ENCODE measurements around the gene FAM114A2.

The FAM114A2 gene

DNA sequence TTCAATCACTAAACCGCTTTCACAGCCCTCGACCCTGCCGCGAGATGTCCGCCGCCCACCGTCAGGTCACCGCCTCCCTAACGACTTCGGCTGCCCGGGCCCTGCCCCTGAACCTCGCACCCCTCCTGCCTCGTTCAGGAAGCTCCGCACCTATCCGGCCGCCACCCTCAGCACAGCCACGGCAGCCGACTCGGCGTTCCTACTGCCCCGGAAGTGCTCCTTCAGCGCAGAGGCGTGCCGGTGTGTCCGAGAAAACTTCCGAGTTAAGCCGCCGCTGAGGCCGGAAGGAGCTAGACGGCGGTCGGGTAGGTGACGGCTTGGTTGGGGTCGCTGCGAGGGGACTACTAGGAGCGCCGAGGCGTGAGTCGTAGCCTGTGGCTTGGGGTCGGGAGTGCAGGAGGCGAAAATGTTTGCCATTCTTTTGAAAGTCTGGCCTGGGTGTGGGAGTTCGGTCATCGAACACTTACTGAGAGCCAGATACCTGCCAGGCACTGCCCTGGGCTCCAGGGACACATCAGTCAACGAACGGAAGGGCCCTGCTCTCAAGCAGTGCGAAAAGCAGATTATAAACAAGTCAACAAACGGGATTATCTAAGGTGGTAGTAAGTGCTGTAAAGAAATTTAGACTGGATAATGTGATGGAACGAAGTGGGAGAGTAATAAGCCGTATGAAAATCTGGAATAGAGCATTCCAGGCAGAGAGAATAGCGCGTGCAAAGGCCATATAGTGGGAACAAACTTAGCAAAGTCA is at the start of gene FAM114A2, which contains the start of gene MFAP3:
Gene FAM114A2, minus strand, starts transcription at position 204 of the 751 bp plus-strand sequence. CDS start 3,957 bp downstream, outside the sequence.
Gene MFAP3, plus strand, starts transcription at position 261 of the 751 bp plus-strand sequence. CDS start 10,756 bp downstream, outside the sequence.
- Histone ChIP-seq H3K27ac (no peak within 1 kb of the TSS), H3K9ac (ENCODE audit: insufficient read length) (peak within 1 kb of the TSS; percentile 85), H3K9me3 (ENCODE audit: low read depth, low read length) (no peaks in the 10 kb centered on the region), H3K4me3 (peak within 1 kb of the TSS; percentile 96), H3K36me3 (ENCODE audit: insufficient read depth, low read length) (no peaks in the 10 kb centered on the region)
- DNase-seq (ENCODE audit: low read depth, low spot score): peak; percentile 22
- TF ChIP-seq EZH2 (IDR thresholded peaks at IDR 0.05) (no peak), FOXP2 (optimal IDR thresholded peaks at IDR 0.05; ENCODE audit: control extremely low read depth, extremely low read length, insufficient read depth) (no peak), POLR2AphosphoS5 (IDR thresholded peaks at IDR 0.05; ENCODE audit: borderline replicate concordance, low read depth, low read length) (peak; percentile 98)

DNA sequence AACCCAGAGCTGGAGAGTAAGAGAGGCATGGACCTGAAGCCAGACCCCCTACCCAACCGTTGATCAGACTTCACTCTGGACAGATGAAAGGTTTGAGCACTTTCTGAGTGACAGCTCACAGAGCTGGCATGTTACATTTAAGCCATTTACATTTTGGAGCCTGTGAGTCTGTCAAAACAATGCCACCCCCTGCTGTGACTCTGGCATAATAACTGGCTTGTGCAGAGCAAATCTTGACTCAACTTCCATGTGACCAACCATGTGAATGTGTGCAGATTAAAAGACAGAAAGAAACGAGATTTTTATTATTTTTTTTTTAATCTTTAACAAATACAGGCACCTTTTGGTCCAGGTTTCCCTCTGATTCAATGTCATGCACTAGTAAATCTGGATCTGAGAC is 48.5 kb upstream of the FAM114A2 start:
- Histone ChIP-seq H3K4me3 (no peak overlapping the region), H3K9ac (ENCODE audit: insufficient read length) (no peak overlapping the region), H3K27ac (no peak overlapping the region), H3K9me3 (ENCODE audit: low read depth, low read length) (no peaks in the 10 kb centered on the region), H3K36me3 (ENCODE audit: insufficient read depth, low read length) (no peaks in the 10 kb centered on the region)
- TF ChIP-seq FOXP2 (optimal IDR thresholded peaks at IDR 0.05; ENCODE audit: control extremely low read depth, extremely low read length, insufficient read depth): no peak
- TF ChIP-seq POLR2AphosphoS5 (IDR thresholded peaks at IDR 0.05; ENCODE audit: borderline replicate concordance, low read depth, low read length): no peak
- TF ChIP-seq EZH2 (IDR thresholded peaks at IDR 0.05): no peak
- no peak for DNase-seq (ENCODE audit: low read depth, low spot score)

DNA sequence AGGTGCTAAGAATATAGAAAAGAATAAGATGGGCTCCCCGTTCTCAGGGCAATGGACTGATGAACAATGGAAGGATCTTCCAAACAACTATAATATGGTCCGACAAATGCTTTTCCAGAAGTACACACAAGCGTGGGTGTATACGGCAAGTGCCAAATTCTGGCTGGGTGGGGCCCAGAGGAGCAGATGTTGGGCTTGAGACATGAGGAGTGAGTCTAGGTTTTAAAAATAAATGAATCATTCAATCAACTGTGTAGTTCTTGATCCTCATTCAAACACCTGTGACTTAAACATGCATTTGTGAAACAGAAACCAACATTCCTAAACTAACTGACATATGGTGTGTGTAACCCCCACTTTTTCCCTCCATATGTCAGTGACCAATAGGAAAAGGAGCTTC is 47.9 kb upstream of the FAM114A2 start:
- Histone ChIP-seq H3K36me3 (ENCODE audit: insufficient read depth, low read length) (no peaks in the 10 kb centered on the region), H3K27ac (no peak overlapping the region), H3K9ac (ENCODE audit: insufficient read length) (no peak overlapping the region), H3K4me3 (no peak overlapping the region), H3K9me3 (ENCODE audit: low read depth, low read length) (no peaks in the 10 kb centered on the region)
- no peak for TF ChIP-seq FOXP2 (optimal IDR thresholded peaks at IDR 0.05; ENCODE audit: control extremely low read depth, extremely low read length, insufficient read depth)
- TF ChIP-seq EZH2 (IDR thresholded peaks at IDR 0.05): no peak
- TF ChIP-seq POLR2AphosphoS5 (IDR thresholded peaks at IDR 0.05; ENCODE audit: borderline replicate concordance, low read depth, low read length): no peak
- DNase-seq (ENCODE audit: low read depth, low spot score): no peak

DNA sequence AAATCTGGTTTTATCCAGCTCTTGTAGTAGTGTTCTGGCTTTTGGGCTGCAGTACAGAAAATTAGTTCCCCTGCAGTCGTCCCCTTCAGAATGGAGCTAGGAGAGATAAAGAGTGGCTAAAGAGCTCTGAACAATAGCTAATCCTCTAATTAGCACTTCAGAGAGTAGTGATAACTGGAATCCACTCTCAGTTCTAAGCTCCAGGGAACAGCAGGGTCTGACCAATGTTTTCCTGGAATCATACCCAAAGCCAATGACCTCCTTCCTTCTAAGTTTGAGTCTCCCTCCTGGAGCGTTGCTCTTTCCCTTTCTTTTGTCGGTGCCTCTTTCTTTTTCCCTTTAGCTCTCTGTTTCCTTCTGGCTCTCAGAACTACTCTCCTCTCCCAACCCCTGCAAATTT is 47.4 kb upstream of the FAM114A2 start:
- Histone ChIP-seq H3K4me3 (no peak overlapping the region), H3K27ac (no peak overlapping the region), H3K9me3 (ENCODE audit: low read depth, low read length) (no peaks in the 10 kb centered on the region), H3K9ac (ENCODE audit: insufficient read length) (no peak overlapping the region), H3K36me3 (ENCODE audit: insufficient read depth, low read length) (no peaks in the 10 kb centered on the region)
- TF ChIP-seq POLR2AphosphoS5 (IDR thresholded peaks at IDR 0.05; ENCODE audit: borderline replicate concordance, low read depth, low read length): no peak
- no peak for TF ChIP-seq EZH2 (IDR thresholded peaks at IDR 0.05)
- no peak for TF ChIP-seq FOXP2 (optimal IDR thresholded peaks at IDR 0.05; ENCODE audit: control extremely low read depth, extremely low read length, insufficient read depth)
- DNase-seq (ENCODE audit: low read depth, low spot score): no peak

DNA sequence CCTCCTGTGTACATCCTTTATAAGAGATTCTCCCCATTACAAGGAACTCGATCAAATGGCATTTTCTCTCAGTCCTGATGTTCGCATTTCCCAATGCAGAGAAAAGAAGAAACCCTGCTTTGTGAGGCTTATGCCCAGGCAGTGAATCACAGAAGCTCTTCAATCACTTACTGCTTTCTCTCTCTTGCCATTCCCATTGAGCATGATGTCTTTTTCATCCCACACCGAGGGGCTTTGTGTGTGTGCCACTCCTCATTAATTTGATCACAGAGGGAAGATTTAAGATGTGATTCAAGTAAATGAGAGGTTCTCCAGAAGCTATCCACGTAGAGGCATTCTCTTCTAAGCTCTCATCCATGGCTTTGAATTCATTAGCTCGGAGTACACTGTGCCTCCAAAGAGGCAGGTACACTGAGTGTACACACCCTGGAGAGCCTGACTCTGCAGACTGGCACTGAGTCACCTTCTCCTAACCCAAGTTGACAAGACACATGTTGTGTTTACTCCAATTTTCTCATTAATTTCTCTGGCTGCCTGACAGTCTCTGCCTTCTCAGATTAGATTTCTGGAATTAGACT is 45.4 kb upstream of the FAM114A2 start:
- H3K36me3 ChIP-seq (ENCODE audit: insufficient read depth, low read length): no peaks in the 10 kb centered on the region
- TF ChIP-seq POLR2AphosphoS5 (IDR thresholded peaks at IDR 0.05; ENCODE audit: borderline replicate concordance, low read depth, low read length): no peak
- no peak overlapping the region for H3K27ac ChIP-seq
- no peak overlapping the region for H3K4me3 ChIP-seq
- H3K9ac ChIP-seq (ENCODE audit: insufficient read length): no peak overlapping the region
- DNase-seq (ENCODE audit: low read depth, low spot score): no peak
- no peaks in the 10 kb centered on the region for H3K9me3 ChIP-seq (ENCODE audit: low read depth, low read length)

DNA sequence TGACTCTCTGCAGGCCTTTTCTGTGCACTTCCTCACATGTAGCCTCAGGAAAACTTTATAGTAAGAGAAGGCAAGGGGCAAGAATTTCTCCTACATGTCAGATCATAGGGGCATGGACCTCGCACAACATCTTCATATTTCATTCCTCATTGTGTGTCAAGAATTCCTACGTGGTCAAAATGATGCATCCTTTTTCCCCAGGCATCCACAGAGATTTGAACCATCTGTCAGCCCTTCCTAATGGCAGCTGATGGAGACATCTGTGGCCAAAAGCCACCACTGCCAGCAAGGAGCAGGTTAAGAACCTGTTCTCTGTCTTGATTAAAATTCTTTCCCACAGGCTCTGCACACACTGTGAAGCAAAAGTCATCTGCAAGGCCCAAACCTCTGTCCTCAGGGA is 42.5 kb upstream of the FAM114A2 start:
- H3K36me3 ChIP-seq (ENCODE audit: insufficient read depth, low read length): no peaks in the 10 kb centered on the region
- no peak overlapping the region for H3K4me3 ChIP-seq
- no peaks in the 10 kb centered on the region for H3K9me3 ChIP-seq (ENCODE audit: low read depth, low read length)
- TF ChIP-seq EZH2 (IDR thresholded peaks at IDR 0.05) (no peak), POLR2AphosphoS5 (IDR thresholded peaks at IDR 0.05; ENCODE audit: borderline replicate concordance, low read depth, low read length) (no peak), FOXP2 (optimal IDR thresholded peaks at IDR 0.05; ENCODE audit: control extremely low read depth, extremely low read length, insufficient read depth) (no peak)
- H3K27ac ChIP-seq: no peak overlapping the region
- no peak for DNase-seq (ENCODE audit: low read depth, low spot score)
- H3K9ac ChIP-seq (ENCODE audit: insufficient read length): no peak overlapping the region

DNA sequence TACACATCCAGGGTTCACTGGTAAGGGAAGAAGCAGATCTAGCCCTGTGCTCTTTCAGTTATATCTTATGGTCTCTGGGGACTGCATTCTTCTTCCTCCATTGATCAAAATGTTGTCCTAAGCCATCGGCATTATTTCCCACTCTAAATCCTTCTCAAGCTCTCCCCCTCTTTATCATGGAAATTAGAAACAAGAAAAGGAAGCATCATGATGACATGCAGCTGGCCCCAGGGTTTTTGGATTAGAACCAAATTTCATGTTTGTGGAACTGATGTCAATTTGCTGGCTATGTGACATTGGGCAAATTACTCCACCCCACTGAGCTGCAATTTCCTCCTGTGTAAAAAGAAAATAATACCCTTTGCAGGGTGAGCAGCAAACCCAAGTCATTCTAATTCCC is 39.6 kb upstream of the FAM114A2 start:
- TF ChIP-seq FOXP2 (optimal IDR thresholded peaks at IDR 0.05; ENCODE audit: control extremely low read depth, extremely low read length, insufficient read depth) (no peak), EZH2 (IDR thresholded peaks at IDR 0.05) (no peak), POLR2AphosphoS5 (IDR thresholded peaks at IDR 0.05; ENCODE audit: borderline replicate concordance, low read depth, low read length) (no peak; the same call in 1 of the 2 replicates)
- H3K36me3 ChIP-seq (ENCODE audit: insufficient read depth, low read length): no peaks in the 10 kb centered on the region
- peak; percentile 83 for DNase-seq (ENCODE audit: low read depth, low spot score)
- H3K4me3 ChIP-seq: no peak overlapping the region
- H3K27ac ChIP-seq: no peak overlapping the region
- H3K9ac ChIP-seq (ENCODE audit: insufficient read length): no peak overlapping the region
- H3K9me3 ChIP-seq (ENCODE audit: low read depth, low read length): no peaks in the 10 kb centered on the region

DNA sequence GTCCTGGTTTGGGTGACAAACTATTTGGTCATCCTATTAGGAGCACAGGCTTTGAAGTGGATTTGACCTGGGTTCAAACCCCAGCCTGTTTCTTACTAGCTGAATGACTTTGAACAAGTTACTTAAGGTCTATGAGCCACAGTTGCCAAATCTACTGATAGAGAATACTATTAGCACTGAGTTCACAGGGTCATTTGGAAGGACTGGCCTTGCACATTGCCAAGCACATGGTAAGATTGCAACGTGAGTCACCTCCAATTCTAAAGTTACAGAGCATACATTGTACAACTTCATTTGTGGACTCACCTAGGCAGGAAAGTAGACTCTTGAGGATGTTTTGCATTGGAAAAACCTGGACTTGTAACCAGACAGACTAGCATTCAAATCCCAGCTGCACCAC is 39.0 kb upstream of the FAM114A2 start:
- H3K27ac ChIP-seq: no peak overlapping the region
- H3K4me3 ChIP-seq: no peak overlapping the region
- no peak overlapping the region for H3K9ac ChIP-seq (ENCODE audit: insufficient read length)
- no peak for TF ChIP-seq FOXP2 (optimal IDR thresholded peaks at IDR 0.05; ENCODE audit: control extremely low read depth, extremely low read length, insufficient read depth)
- TF ChIP-seq POLR2AphosphoS5 (IDR thresholded peaks at IDR 0.05; ENCODE audit: borderline replicate concordance, low read depth, low read length): no peak
- TF ChIP-seq EZH2 (IDR thresholded peaks at IDR 0.05): no peak
- H3K36me3 ChIP-seq (ENCODE audit: insufficient read depth, low read length): no peaks in the 10 kb centered on the region
- no peaks in the 10 kb centered on the region for H3K9me3 ChIP-seq (ENCODE audit: low read depth, low read length)
- DNase-seq (ENCODE audit: low read depth, low spot score): no peak
